ENCODE data around the gene SRRM4.

SRRM4 gene

DNA sequence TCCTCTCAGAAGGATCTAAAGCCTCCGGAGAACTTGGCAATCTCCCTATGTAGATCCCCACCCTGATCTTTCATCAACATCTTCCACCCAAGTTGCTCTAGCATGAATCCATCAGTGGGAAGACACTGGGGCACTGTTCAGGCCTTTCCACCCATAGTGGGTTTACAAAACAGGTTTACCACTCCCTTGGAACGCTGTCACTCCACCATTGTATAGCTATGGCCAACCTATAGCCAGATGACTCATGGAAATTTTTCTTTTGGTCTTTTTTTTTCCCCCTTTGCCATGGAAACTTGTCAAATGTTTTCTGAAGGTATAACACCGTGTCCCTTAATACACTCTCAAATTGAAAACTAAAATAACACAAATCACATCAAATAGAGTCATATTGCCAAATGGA, 186.6 kb downstream of the SRRM4 start:
- no peak for DNase-seq (ENCODE audit: low read depth in 3 of 3)

DNA sequence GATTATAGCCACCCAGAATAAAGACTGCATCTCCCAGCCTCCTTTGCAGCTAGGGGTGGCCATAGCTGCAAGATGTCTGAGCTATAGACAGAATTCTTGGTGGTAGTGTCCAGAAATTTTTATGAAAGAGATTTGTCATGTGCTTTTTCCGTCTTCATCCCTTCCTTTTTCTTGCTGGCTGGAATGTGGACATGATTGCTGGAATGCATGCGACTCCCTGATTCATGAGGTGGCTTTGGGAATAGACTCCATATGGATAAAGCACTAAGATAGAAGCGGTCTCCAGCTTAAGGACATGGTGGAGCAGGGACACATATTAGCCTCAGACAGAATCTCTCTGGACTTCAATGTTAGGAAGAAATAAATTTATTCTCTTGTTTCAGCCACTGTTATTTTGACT, 187.4 kb downstream of the SRRM4 start:
- no peak for DNase-seq (ENCODE audit: low read depth in 3 of 3)

DNA sequence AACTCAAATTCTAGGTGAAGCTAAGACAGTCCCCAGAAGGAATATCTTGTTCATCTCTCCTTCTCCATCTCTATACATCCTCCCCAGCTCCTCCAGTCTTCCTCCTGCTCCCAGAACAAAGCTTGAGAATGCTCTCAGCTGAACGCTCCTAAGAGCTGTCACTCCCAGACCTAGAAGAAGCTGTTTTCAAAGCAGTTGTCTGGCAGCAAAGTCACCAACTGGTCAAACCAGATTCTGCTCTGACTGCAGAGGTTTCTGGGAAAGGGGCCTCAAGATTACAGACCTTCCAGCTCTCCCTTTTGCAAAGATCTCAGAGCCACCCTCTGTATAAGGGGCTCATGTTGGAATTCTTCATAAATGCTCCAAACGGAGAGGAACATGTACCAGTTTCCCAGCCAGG, 187.8 kb downstream of the SRRM4 start:
- no peak for DNase-seq (ENCODE audit: low read depth in 3 of 3)

DNA sequence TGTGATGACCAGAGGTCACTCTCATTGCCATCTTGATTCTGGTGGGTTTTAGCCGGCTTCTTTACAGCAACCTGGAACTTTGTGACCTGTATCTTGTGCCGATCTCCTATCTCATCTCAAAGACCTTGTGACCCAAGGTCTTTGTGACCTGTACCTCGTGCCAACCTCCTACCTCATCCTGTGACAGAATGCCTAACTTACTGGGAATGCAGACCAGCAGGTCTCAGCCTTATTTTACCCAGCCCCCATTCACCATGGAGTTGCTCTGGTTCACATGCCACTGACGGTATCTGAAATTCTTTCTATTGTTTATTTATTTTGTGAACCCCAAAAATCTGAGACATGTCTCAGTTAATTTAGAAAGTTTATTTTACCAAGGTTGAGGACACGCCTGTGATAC, 189.9 kb downstream of the SRRM4 start:
- DNase-seq (ENCODE audit: low read depth in 3 of 3): no peak

GRCh38 chr12:119171691-119172425, 190.5 kb downstream of the SRRM4 start:
- no peak for DNase-seq (ENCODE audit: low read depth in 3 of 3)

GRCh38 chr12:119175081-119175480, 193.7 kb downstream of the SRRM4 start:
- no peak for DNase-seq (ENCODE audit: low read depth in 3 of 3)

DNA sequence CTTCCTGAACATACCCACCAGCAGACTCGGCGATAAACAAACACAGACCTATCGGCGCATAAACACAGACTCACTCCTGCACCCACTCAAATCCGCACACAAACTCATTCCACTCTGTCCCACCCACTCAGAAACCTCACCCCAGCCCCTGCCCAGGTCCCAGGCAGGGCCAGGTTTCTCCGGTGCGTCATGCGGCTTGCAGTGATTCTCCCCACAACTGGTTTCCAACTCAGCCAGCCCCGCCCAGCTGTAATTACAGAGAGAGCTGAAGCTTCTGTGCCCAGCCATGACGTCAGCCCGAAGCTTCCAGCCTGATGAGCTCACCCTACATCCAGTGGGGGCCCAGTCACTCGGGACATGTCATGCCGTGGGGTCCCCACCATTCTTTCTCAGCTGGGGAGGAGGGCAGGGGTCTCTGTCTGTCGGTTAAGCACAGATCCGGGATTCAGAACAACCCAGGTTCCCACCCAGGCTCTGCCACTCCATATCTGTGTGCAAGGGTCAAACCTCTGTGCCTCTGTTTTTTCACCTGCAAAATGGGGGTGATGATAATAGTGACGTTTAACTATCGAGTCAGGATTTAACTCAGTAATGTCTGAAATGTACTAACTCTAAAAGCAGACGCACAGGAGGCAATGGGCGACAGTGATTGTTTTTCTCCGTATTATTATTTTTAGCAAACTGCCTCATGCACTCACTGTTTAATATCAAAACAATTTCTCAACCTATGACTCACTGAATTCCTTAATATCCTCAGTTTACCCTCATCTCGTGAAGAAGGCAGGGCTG, 195.1 kb downstream of the SRRM4 start:
- no peak for DNase-seq (ENCODE audit: low read depth in 3 of 3)

DNA sequence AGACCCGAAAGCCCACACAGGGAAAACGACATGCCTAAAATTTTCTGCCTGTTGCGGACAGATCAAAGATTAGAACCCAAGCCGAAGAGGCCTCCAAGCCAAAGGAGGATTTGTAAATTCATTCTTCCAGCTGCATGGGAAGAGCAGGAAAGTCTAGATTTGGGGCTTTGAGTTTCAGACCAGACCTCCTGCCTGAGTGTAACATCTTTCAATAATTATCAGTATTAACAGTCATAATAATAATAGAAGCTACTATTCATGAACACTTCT, 195.7 kb downstream of the SRRM4 start:
- no peak for DNase-seq (ENCODE audit: low read depth in 3 of 3)

GRCh38 chr12:119177724-119178380, 196.5 kb downstream of the SRRM4 start:
- no peak for DNase-seq (ENCODE audit: low read depth in 3 of 3)

GRCh38 chr12:119178544-119179334, 197.4 kb downstream of the SRRM4 start, which contains the start of gene HSPB8:
HSPB8 (plus strand) TSS chr12:119178931; CDS start chr12:119179313, 382 bp downstream.
- DNase-seq (ENCODE audit: low read depth in 3 of 3): no peak

DNA sequence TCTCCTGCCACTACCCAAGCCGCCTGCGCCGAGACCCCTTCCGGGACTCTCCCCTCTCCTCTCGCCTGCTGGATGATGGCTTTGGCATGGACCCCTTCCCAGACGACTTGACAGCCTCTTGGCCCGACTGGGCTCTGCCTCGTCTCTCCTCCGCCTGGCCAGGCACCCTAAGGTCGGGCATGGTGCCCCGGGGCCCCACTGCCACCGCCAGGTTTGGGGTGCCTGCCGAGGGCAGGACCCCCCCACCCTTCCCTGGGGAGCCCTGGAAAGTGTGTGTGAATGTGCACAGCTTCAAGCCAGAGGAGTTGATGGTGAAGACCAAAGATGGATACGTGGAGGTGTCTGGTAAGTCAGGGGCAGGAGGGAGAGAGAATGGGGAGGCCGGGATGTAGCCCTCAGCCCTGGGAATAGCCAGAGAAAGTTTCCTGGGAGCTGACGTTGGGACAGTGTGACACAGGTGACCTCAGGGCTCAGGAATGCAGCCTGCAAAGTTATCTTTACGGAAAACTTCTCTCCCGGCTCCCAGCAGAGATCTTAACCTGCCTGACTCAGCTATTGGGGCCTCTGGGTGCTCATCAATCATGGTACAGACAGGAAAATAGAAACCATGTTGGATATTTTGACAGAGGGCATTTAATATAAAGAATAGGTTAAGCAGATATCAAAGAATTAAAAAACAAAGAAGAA, 198.1 kb downstream of the SRRM4 start:
- no peak for DNase-seq (ENCODE audit: low read depth in 3 of 3)

DNA sequence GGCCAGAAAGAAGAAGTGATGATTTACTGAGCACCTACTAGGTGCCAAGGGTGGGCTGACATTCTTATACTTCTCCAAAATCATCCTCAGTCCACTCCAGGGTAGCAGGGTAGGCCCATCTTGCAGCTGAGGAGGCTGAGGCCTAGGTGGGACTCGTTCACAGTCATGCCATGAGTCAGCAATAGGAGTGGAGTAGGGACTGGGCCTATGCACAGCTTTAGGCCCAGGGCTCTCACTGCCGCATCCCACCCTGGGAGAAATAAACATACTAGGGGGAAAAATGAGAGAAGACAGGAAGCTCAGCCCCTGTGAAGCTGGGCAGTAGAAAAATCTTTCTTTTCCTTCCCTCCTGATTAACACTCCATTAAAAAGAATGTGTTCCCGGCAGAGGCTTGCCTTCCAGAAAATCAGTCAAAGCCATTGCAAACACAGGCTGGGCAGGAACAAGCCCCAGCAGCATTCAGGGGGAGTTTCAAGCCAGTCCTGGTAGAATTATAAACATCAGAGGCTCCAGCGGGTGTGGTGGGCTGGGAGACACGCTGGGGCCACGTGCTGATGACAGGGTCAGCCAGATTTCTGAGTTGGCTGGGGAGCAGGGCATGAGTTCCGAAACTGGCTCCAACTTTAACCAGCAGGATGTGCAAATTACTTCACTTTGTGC, 199.2 kb downstream of the SRRM4 start:
- no peak for DNase-seq (ENCODE audit: low read depth in 3 of 3)

- no peak for DNase-seq (ENCODE audit: low read depth in 3 of 3)
Observed at GRCh38 chr12:119181202-119181601, 199.9 kb downstream of the SRRM4 start.

GRCh38 chr12:119181944-119182343, 200.6 kb downstream of the SRRM4 start:
- no peak for DNase-seq (ENCODE audit: low read depth in 3 of 3)

DNA sequence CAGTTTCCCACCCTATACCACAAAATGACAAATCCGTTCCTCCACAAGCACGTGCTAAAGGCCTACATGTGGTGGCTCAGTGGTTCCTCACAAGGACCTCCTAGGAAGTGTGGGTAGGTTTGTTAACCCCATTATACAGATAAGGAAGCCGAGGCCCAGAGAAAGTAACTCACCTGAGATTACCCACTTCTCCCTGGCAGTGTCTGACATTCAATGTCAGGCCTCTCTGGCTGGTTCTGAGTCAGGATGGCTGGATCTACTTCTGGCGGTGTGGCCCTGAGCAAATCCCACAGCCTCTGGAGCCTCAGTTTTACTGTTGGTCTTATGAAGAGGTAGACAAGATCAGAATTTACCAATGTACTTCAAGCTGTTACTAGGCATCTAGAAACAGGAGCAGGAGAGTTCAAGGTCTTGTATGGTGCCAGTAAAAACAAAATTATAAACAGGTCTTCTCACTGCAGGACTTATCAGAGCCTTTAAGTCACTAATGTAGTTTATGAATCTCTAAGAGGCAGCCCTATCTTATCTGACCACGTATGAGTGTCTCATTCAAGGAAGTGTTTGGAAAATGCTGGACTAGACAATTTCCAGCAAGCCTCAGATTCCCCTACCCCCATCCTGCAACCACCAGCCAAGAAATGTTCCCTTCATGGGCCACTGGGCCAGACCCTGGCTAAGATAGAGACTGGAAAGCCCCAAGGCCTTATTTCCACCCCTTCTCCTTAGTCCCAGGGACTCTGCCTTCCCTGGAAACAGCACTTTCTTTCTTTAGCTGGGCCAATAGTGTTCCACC, 201.6 kb downstream of the SRRM4 start:
- no peak for DNase-seq (ENCODE audit: low read depth in 3 of 3)

- no peak for DNase-seq (ENCODE audit: low read depth in 3 of 3)
Observed at GRCh38 chr12:119183942-119184695, 202.8 kb downstream of the SRRM4 start.

DNA sequence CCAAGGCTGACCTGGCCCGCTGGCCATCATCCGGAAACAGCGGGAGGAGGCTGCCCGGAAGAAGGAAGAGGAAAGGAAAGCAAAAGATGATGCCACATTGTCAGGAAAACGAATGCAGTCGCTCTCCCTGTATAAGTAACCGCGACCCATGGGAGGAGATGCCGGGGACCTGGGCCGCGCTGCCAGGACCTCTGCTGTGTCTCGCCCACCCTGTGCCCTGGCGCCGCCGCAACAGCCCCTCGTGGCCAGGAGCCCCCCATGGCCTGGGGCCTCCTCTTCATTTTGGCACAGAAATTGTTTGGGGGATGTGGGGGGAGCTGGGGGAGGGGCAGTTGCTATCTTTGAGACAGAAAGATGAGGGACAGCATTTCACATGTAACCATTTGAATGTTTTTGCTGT, 213.9 kb downstream of the SRRM4 start:
- DNase-seq (ENCODE audit: low read depth in 3 of 3): no peak

DNA sequence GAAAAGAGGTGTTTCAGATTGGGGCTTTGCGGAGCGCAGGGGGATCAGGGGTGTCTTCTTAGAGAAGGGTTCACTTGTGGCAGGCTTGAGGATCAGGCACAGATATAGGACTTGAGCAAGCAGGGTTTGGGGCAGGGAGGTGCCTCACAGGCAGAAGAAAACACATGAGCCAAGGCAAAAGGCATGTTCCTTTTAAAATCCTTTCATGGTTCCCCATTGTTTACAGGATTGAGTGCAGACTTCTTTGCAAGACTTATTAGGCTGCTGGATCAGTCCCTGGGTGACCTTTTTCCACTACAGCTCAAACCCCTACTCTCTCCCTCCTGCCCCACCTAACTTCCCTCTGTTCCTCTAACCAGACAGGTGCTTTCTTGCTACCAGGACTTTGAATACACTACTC, 217.1 kb downstream of the SRRM4 start:
- DNase-seq (ENCODE audit: low read depth in 3 of 3): no peak

- no peak for DNase-seq (ENCODE audit: low read depth in 3 of 3)
Observed at GRCh38 chr12:119200601-119201000, 219.3 kb downstream of the SRRM4 start.

Measured in stimulated activated CD4-positive, alpha-beta T cell treated with anti-CD3 and anti-CD28 coated beads, TNF-alpha, amount 100 ng/mL, for 48 hours (primary cell).